H1 (cell line): ENCODE data around the gene ZNF785. TPM values are rescaled to one million over a fixed set of nuclear protein-coding genes. Genes with fewer than 3 reads are reported as not detected.

Experiments used
- BCL11A ChIP-seq, 2 experiments: IDR thresholded peaks; one replicate each; pipeline ENCODE4 v1.6.1; 2011; ENCODE audit warnings: low read depth in 2 of 2, low read length in 2 of 2, mild to moderate bottlenecking in 2 of 2
- EP300 ChIP-seq, 2 experiments: IDR thresholded peaks; 1 replicate in 1 of 2; 2 replicates in 1 of 2; pipeline ENCODE4 v1.6.1; 2011 to 2012; ENCODE audit warnings: low read depth in 2 of 2, low read length in 2 of 2, mild to moderate bottlenecking in 2 of 2, borderline replicate concordance in 1 of 2, inconsistent platforms in 1 of 2, moderate library complexity in 1 of 2
- NANOG ChIP-seq: IDR thresholded peaks from 2 replicates; pipeline ENCODE4 v1.6.1; 2011; ENCODE audit warnings: low read length, low read depth, mild to moderate bottlenecking, inconsistent platforms; ENCODE audit not compliant: insufficient read depth, poor library complexity, severe bottlenecking
- SIRT6 ChIP-seq: IDR thresholded peaks from one replicate; pipeline ENCODE4 v1.7.1; 2012; ENCODE audit warnings: low read length, inconsistent platforms
- SP2 ChIP-seq: IDR thresholded peaks from 2 replicates; pipeline ENCODE4 v1.6.1; 2012; ENCODE audit warnings: mild to moderate bottlenecking, low read length, inconsistent platforms
- SP4 ChIP-seq: IDR thresholded peaks from 2 replicates; pipeline ENCODE4 v1.6.1; 2012; ENCODE audit warnings: low read length, inconsistent platforms
- TAF1 ChIP-seq: IDR thresholded peaks from 2 replicates; pipeline ENCODE4 v1.6.1; 2011; ENCODE audit warnings: mild to moderate bottlenecking, low read depth, low read length
- TAF7 ChIP-seq: optimal IDR thresholded peaks from 2 replicates; pipeline ENCODE3; 2011; ENCODE audit warnings: low read depth, mild to moderate bottlenecking, inconsistent platforms, low read length, moderate library complexity, borderline replicate concordance
- TEAD4 ChIP-seq: IDR thresholded peaks from 2 replicates; pipeline ENCODE4 v1.6.1; 2012; ENCODE audit warnings: low read depth, low read length, inconsistent platforms, mixed read lengths
- polyA plus RNA-seq, 7 experiments: library from polyadenylated mRNA; depleted of rRNA in 3 of 7; stranded (reverse) in 5 of 7; unstranded in 2 of 7; fragments of >200 nt in 5 of 7; fragments of 200-250 nt in 2 of 7; gene quantifications; 1 replicate in 5 of 7; 2 replicates in 1 of 7; 4 replicates in 1 of 7; pipeline versions ENCODE4 v1.2.1 to v1.2.3, GENCODE V29; 2011 to 2013; ENCODE audit warnings: missing spikeins in 2 of 7, mixed read lengths in 2 of 7
- total RNA-seq: library from RNA; stranded (reverse); fragmentation: NEBNext Ultra II Directional; extraction: Animal tissue kit (Norgen Biotek cat#: 25700); gene quantifications from 2 replicates; pipeline ENCODE4 v1.2.1, GENCODE V29; 2021
- TF ChIP-seq, protein P1 (sequence below): fragments of 300-600 bp; sonication (generic); IDR thresholded peaks from 2 replicates; pipeline ENCODE4 v1.7.1; 2012; ENCODE audit warnings: low read length, moderate library complexity, mild to moderate bottlenecking, inconsistent platforms; ENCODE audit not compliant: insufficient replicate concordance

Gene ZNF785
- total and polyA plus RNA-seq, 2 of the 8 experiments (the other 6 are each of a cell fraction or from before 2014, with no cell fraction given): 8.6 to 12.9 TPM

DNA sequence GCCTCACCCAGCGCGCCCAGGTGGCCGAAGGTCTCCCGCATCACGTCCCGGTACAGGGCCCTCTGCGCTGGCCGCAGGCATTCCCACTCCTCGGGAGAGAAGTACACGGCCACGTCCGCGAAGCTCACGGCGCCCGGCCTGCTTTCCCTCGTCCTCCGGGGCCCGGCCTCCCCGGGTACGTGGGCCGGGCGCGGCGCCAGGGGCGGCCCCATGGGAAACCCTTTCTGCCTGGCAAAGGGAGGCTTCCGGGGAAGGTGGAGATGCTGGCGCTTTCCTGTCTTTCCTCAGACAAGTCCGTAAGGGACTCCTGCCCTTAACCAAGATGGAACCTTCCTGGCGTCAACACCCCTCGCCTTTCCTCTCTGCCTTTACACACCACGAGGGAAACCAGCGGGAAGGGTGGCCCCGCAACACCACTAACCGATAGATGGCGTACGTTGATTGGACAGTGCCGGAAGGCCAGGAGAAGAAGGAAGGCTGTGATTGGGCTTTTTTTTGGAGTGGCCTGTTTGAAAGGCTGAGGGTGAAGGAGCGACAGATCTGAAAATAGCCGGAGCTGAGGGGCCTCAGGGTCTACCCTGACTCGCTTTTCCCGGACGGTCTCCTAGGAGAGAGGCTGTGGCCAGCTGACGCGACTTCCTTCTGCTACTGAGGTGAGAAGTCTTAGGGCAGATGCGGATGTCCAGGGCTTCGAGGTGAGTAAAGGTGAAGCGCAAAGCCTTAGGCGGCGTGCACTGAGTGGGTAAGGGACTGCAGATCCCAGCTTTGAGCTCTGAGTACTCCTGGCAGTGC lies at the start of gene ZNF785 (continued):
- TF ChIP-seq, protein P1, sequence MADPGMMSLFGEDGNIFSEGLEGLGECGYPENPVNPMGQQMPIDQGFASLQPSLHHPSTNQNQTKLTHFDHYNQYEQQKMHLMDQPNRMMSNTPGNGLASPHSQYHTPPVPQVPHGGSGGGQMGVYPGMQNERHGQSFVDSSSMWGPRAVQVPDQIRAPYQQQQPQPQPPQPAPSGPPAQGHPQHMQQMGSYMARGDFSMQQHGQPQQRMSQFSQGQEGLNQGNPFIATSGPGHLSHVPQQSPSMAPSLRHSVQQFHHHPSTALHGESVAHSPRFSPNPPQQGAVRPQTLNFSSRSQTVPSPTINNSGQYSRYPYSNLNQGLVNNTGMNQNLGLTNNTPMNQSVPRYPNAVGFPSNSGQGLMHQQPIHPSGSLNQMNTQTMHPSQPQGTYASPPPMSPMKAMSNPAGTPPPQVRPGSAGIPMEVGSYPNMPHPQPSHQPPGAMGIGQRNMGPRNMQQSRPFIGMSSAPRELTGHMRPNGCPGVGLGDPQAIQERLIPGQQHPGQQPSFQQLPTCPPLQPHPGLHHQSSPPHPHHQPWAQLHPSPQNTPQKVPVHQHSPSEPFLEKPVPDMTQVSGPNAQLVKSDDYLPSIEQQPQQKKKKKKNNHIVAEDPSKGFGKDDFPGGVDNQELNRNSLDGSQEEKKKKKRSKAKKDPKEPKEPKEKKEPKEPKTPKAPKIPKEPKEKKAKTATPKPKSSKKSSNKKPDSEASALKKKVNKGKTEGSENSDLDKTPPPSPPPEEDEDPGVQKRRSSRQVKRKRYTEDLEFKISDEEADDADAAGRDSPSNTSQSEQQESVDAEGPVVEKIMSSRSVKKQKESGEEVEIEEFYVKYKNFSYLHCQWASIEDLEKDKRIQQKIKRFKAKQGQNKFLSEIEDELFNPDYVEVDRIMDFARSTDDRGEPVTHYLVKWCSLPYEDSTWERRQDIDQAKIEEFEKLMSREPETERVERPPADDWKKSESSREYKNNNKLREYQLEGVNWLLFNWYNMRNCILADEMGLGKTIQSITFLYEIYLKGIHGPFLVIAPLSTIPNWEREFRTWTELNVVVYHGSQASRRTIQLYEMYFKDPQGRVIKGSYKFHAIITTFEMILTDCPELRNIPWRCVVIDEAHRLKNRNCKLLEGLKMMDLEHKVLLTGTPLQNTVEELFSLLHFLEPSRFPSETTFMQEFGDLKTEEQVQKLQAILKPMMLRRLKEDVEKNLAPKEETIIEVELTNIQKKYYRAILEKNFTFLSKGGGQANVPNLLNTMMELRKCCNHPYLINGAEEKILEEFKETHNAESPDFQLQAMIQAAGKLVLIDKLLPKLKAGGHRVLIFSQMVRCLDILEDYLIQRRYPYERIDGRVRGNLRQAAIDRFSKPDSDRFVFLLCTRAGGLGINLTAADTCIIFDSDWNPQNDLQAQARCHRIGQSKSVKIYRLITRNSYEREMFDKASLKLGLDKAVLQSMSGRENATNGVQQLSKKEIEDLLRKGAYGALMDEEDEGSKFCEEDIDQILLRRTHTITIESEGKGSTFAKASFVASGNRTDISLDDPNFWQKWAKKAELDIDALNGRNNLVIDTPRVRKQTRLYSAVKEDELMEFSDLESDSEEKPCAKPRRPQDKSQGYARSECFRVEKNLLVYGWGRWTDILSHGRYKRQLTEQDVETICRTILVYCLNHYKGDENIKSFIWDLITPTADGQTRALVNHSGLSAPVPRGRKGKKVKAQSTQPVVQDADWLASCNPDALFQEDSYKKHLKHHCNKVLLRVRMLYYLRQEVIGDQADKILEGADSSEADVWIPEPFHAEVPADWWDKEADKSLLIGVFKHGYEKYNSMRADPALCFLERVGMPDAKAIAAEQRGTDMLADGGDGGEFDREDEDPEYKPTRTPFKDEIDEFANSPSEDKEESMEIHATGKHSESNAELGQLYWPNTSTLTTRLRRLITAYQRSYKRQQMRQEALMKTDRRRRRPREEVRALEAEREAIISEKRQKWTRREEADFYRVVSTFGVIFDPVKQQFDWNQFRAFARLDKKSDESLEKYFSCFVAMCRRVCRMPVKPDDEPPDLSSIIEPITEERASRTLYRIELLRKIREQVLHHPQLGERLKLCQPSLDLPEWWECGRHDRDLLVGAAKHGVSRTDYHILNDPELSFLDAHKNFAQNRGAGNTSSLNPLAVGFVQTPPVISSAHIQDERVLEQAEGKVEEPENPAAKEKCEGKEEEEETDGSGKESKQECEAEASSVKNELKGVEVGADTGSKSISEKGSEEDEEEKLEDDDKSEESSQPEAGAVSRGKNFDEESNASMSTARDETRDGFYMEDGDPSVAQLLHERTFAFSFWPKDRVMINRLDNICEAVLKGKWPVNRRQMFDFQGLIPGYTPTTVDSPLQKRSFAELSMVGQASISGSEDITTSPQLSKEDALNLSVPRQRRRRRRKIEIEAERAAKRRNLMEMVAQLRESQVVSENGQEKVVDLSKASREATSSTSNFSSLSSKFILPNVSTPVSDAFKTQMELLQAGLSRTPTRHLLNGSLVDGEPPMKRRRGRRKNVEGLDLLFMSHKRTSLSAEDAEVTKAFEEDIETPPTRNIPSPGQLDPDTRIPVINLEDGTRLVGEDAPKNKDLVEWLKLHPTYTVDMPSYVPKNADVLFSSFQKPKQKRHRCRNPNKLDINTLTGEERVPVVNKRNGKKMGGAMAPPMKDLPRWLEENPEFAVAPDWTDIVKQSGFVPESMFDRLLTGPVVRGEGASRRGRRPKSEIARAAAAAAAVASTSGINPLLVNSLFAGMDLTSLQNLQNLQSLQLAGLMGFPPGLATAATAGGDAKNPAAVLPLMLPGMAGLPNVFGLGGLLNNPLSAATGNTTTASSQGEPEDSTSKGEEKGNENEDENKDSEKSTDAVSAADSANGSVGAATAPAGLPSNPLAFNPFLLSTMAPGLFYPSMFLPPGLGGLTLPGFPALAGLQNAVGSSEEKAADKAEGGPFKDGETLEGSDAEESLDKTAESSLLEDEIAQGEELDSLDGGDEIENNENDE: no peak
- TF ChIP-seq SP2: no peak
- no peak for TF ChIP-seq BCL11A (IDR thresholded peaks at IDR 0.05; ENCODE audit: low read depth in 2 of 2, low read length in 2 of 2)
- TF ChIP-seq NANOG: no peak
- peak in 1 of 2 experiments; percentile 73; a peak in 1 of 3 replicates for TF ChIP-seq EP300 (IDR thresholded peaks at IDR 0.05; ENCODE audit: borderline replicate concordance in 1 of 2, low read depth in 2 of 2, low read length in 2 of 2)
- TF ChIP-seq SP4: peak; percentile 68; the same call in 1 of the 2 replicates
- TF ChIP-seq TEAD4: no peak
- no peak for TF ChIP-seq SIRT6
- peak; percentile 67 for TF ChIP-seq TAF1
- TF ChIP-seq TAF7: no peak
